Ishikawa (cell line): ENCODE results near the gene SLC22A3.

Experiments used
- CEBPB ChIP-seq: IDR thresholded peaks from 2 replicates; pipeline ENCODE4 v1.6.1; 2012
- EP300 ChIP-seq: IDR thresholded peaks from 2 replicates; pipeline ENCODE4 v1.6.1; 2012; ENCODE audit warnings: borderline replicate concordance
- MAX ChIP-seq: IDR thresholded peaks from 2 replicates; pipeline ENCODE4 v1.6.1; 2012
- RAD21 ChIP-seq: IDR thresholded peaks from 2 replicates; pipeline ENCODE4 v1.6.1; 2012; ENCODE audit warnings: low read depth
- REST ChIP-seq: IDR thresholded peaks from 2 replicates; pipeline ENCODE4 v1.6.1; 2012; ENCODE audit warnings: low read depth, mild to moderate bottlenecking
- TAF1 ChIP-seq: IDR thresholded peaks from 2 replicates; pipeline ENCODE4 v1.6.1; 2012; ENCODE audit warnings: low read depth, mild to moderate bottlenecking
- USF1 ChIP-seq: IDR thresholded peaks from 2 replicates; pipeline ENCODE4 v1.6.1; 2012

GRCh38 chr6:160427312-160428068 lies 79.3 kb downstream of the SLC22A3 start:
- TF ChIP-seq RAD21 (no peak), TAF1 (no peak), MAX (no peak), REST (no peak), EP300 (no peak), CEBPB (no peak), USF1 (no peak)
